GM23248 (cell line): ENCODE measurements around the gene CCDC187.

ENCODE experiments used
- EZH2 ChIP-seq: fragments of 200-600 bp; sonication (generic); IDR thresholded peaks from 2 replicates; pipeline ENCODE4 v1.6.1; 2018; ENCODE audit warnings: antibody characterized with exemption, mild to moderate bottlenecking; ENCODE audit not compliant: insufficient read depth, poor library complexity, severe bottlenecking
- EZH2phosphoT487 ChIP-seq: fragments of 200-600 bp; sonication (generic); IDR thresholded peaks from 2 replicates; pipeline ENCODE4 v1.6.1; 2018; ENCODE audit warnings: antibody characterized with exemption, moderate library complexity, mild to moderate bottlenecking, low read depth; ENCODE audit not compliant: insufficient read depth

GRCh38 chr9:136211441-136212344, 92.2 kb downstream of the CCDC187 start:
- no peak for TF ChIP-seq EZH2
- no peak for TF ChIP-seq EZH2phosphoT487
